Activated CD8-positive, alpha-beta memory T cell treated with anti-CD3 and anti-CD28 coated beads for 4 hours (primary cell): Measurements from ENCODE around the gene HTT.

Experiments
- DNase-seq, 2 donors: peaks; one replicate each; pipeline ENCODE4 v3.0.0-alpha.2; 2020; ENCODE audit warnings: low read depth in 2 of 2

HTT gene

GRCh38 chr4:3288571-3289094, 214.2 kb downstream of the HTT start:
- no peak for DNase-seq

- DNase-seq = no peak
These were observed 216.0 kb downstream of the HTT start for GRCh38 chr4:3290476-3290875.

- no peak for DNase-seq
These were observed 216.4 kb downstream of the HTT start for GRCh38 chr4:3290889-3291321.

GRCh38 chr4:3291411-3291968, 217.0 kb downstream of the HTT start:
- no peak for DNase-seq

- DNase-seq = no peak
These were observed 217.6 kb downstream of the HTT start for GRCh38 chr4:3291969-3292570.

GRCh38 chr4:3292571-3293400, 218.3 kb downstream of the HTT start, which contains the start of gene RGS12:
Gene RGS12 (plus strand): TSS chr4:3293021. CDS start chr4:3316171, 23,150 bp downstream.
- DNase-seq = peak; percentile 69 to 70
